ENCODE data around the gene PON1.

PON1 gene

DNA sequence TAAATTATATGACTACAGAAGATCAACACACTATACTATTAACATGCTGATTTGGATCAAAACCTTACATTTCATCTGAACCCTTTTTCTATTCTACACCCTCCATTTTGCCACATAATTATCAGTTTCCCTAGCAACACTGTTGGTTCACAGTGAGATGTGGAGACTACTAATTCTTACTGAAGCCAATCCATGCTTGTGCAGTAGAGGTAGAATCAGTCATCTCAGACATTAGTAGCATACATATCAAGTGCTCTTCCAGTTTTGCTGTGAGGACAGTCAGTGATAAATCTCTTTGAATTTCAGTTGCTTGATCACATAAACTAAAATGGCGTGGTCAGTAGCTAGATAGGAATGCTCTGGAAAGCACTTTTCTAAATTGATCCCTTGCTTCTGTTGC lies 70.3 kb downstream of the PON1 start:
- no peak for DNase-seq (ENCODE audit: low read depth)

DNA sequence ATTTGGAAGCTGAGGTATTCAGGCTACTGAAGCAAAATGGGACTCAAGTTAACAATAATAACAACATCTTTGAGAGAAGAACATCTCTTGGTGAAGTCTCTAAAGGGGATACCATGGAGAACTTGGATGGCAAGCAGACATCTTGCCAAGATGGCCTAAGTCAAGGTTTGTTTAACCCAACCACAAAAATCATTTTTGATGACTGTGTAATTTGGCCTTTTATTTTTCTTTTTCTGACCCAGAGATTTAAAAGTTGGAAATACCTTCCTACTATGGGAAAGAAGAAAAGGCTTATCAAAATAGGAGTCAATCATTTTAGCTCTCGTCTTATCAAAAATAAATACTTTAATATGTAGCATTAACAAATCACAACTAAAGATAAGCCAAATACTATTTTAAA lies 72.4 kb downstream of the PON1 start:
- DNase-seq (ENCODE audit: low read depth) = no peak

DNA sequence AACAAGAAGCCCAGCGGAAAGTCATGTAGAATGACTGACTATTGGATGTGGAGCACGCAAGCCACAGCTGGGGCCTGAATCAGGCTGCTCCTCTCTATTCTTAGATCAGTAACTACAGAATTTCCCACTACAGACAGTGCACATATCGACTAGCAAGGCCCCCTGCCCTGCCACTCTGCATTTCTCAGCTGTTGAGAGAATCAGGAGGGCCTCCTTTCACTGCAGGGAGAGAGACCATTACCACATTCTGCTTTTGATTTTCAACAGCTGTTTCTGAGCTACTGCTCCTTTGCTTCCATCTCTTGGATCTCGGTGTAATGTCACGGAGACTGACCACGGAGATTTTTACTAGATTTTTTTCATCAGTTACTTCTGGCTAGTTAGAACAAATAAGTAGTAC lies 73.8 kb downstream of the PON1 start:
- no peak for DNase-seq (ENCODE audit: low read depth)
